Measurements from ENCODE around the gene TRAPPC14. TPM values are rescaled to one million over a fixed set of nuclear protein-coding genes. Genes with fewer than 3 reads are reported as not detected.

Gene TRAPPC14
- total RNA-seq, 2 donors from 2014 or later = 24.7 to 30.0 TPM

DNA sequence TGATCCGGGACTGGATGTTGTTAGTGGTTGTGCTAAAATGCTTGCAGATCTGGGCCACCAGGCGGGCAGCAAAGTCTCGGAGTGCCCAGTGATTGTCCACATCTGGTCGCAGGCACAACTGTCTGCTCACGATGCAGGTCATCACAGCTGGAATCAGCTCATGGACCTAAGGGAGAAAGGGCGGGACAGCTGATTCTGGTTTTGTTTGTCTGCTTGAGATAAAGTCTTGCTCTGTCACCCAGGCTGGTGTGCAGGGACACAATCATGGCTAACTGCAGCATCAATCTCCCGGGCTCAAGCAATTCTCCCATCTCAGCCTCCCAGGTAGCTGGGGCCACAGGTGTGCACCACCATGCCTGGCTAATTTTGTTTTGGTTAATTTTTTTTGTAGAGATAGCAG, 47.4 kb downstream of the TRAPPC14 start:
- Histone ChIP-seq H3K27me3 (ENCODE audit: control insufficient read depth, insufficient read depth, low read length, poor library complexity, severe bottlenecking) (no peaks in the 10 kb centered on the region), H3K9ac (ENCODE audit: extremely low read depth, low read length, poor library complexity, severe bottlenecking) (no peak overlapping the region), H3K27ac (ENCODE audit: low read depth, low read length) (no peak overlapping the region), H3K4me3 (ENCODE audit: low read length) (no peak overlapping the region), H3K9me3 (ENCODE audit: control insufficient read depth, low read length) (no peaks in the 10 kb centered on the region), H3K36me3 (ENCODE audit: control insufficient read depth, insufficient read depth, low read length) (peaks cover 61% of the 10 kb centered on the region), H3K4me1 (ENCODE audit: control insufficient read depth, insufficient read depth, low read length) (no peaks in the 10 kb centered on the region)
- no peaks in the 10 kb centered on the region for H3K4me1 Mint-ChIP-seq
- H3K27me3 Mint-ChIP-seq (ENCODE audit: insufficient read depth) = no peaks in the 10 kb centered on the region
- DNase-seq = no peak
- 96 to 100% methylated on average over 3 to 7 of the region's 7 CpGs for WGBS, 2 experiments (ENCODE audit: insufficient coverage in 1 of 2, insufficient read length in 1 of 2)
- no peak overlapping the region for H3K4me3 Mint-ChIP-seq
- no peaks in the 10 kb centered on the region for H3K9me3 Mint-ChIP-seq
- TF ChIP-seq, protein P1, sequence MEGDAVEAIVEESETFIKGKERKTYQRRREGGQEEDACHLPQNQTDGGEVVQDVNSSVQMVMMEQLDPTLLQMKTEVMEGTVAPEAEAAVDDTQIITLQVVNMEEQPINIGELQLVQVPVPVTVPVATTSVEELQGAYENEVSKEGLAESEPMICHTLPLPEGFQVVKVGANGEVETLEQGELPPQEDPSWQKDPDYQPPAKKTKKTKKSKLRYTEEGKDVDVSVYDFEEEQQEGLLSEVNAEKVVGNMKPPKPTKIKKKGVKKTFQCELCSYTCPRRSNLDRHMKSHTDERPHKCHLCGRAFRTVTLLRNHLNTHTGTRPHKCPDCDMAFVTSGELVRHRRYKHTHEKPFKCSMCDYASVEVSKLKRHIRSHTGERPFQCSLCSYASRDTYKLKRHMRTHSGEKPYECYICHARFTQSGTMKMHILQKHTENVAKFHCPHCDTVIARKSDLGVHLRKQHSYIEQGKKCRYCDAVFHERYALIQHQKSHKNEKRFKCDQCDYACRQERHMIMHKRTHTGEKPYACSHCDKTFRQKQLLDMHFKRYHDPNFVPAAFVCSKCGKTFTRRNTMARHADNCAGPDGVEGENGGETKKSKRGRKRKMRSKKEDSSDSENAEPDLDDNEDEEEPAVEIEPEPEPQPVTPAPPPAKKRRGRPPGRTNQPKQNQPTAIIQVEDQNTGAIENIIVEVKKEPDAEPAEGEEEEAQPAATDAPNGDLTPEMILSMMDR (conservative IDR thresholded peaks at IDR 0.05) = no peak
- no peak overlapping the region for H3K27ac Mint-ChIP-seq
- H3K36me3 Mint-ChIP-seq (ENCODE audit: low read depth) = peaks cover 78% of the 10 kb centered on the region

DNA sequence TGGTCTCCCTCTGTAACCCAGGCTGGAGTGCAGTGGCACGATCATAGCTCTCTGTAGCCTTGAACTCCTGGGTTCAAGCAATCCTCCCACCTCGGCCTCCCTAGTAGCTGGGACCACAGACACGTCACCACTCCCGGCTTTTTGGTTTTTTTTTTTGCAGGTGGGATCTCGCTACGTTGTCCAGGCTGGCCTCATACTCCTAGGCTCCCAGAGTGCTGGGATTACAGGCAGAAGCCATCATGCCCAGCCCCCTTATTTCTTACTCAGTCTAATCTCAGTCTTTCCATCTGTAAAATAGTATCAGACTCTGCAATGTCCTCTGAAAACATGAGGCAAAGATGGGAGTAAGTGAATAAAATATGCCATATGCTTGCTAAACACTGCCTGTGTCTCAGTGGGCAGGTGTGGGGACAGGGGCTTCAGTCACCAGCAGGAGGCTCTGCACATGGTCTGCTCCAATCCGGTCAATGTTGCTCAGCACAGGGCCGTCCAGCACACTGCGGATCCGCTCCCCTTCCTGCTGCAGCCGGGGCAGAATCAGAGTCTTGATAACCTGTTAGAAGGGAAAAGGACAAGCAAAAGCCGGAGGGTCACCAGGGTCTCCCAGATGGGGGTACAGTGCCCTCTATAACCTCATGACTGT, 48.9 kb downstream of the TRAPPC14 start:
- no peak overlapping the region for H3K9ac ChIP-seq (ENCODE audit: extremely low read depth, low read length, poor library complexity, severe bottlenecking)
- TF ChIP-seq, protein P1 (conservative IDR thresholded peaks at IDR 0.05) = peak; percentile 54
- no peaks in the 10 kb centered on the region for H3K4me1 ChIP-seq (ENCODE audit: control insufficient read depth, insufficient read depth, low read length)
- Mint-ChIP-seq H3K27me3 (ENCODE audit: insufficient read depth) (no peaks in the 10 kb centered on the region), H3K27ac (no peak overlapping the region), H3K36me3 (ENCODE audit: low read depth) (peaks cover 80% of the 10 kb centered on the region), H3K9me3 (no peaks in the 10 kb centered on the region), H3K4me3 (no peak overlapping the region), H3K4me1 (no peaks in the 10 kb centered on the region)
- no peak overlapping the region for H3K27ac ChIP-seq (ENCODE audit: low read depth, low read length)
- H3K9me3 ChIP-seq (ENCODE audit: control insufficient read depth, low read length) = no peaks in the 10 kb centered on the region
- no peak for DNase-seq
- peaks cover 65% of the 10 kb centered on the region for H3K36me3 ChIP-seq (ENCODE audit: control insufficient read depth, insufficient read depth, low read length)
- H3K4me3 ChIP-seq (ENCODE audit: low read length) = no peak overlapping the region
- H3K27me3 ChIP-seq (ENCODE audit: control insufficient read depth, insufficient read depth, low read length, poor library complexity, severe bottlenecking) = no peaks in the 10 kb centered on the region
- WGBS, 2 experiments (ENCODE audit: insufficient coverage in 1 of 2, insufficient read length in 1 of 2) = 83 to 87% methylated on average over 7 to 12 of the region's 12 CpGs

DNA sequence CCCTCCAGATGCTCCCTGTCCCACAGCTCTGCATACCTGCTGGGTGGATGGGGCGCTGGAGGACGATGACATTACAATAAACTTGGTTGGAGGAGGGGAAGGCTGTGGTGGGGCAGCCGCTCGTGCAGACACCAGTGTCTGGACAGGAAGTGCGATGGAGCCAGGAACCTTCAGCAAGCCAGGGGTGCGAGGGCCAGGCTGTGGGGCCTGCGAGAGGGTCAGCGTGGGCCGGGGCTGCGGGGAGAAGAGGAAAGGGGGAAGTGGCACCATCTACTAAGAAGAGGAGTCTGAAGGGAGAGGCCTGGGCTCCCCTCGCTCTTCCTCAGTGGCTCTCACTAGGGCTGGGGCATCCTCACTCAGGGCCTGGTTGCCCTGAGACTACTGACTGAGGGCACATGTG, 50.6 kb downstream of the TRAPPC14 start:
- no peak overlapping the region for H3K9ac ChIP-seq (ENCODE audit: extremely low read depth, low read length, poor library complexity, severe bottlenecking)
- H3K4me3 ChIP-seq (ENCODE audit: low read length) = no peak overlapping the region
- H3K9me3 Mint-ChIP-seq = no peaks in the 10 kb centered on the region
- H3K27ac Mint-ChIP-seq = no peak overlapping the region
- no peak overlapping the region for H3K27ac ChIP-seq (ENCODE audit: low read depth, low read length)
- TF ChIP-seq, protein P1 (conservative IDR thresholded peaks at IDR 0.05) = no peak
- no peak overlapping the region for H3K4me3 Mint-ChIP-seq
- peaks cover 56% of the 10 kb centered on the region for H3K36me3 ChIP-seq (ENCODE audit: control insufficient read depth, insufficient read depth, low read length)
- no peaks in the 10 kb centered on the region for H3K4me1 ChIP-seq (ENCODE audit: control insufficient read depth, insufficient read depth, low read length)
- peaks cover 82% of the 10 kb centered on the region for H3K36me3 Mint-ChIP-seq (ENCODE audit: low read depth)
- no peaks in the 10 kb centered on the region for H3K27me3 ChIP-seq (ENCODE audit: control insufficient read depth, insufficient read depth, low read length, poor library complexity, severe bottlenecking)
- no peak for DNase-seq
- WGBS, 2 experiments (ENCODE audit: insufficient coverage in 1 of 2, insufficient read length in 1 of 2) = 98 to 100% methylated on average over 4 to 11 of the region's 11 CpGs
- H3K9me3 ChIP-seq (ENCODE audit: control insufficient read depth, low read length) = no peaks in the 10 kb centered on the region
- H3K4me1 Mint-ChIP-seq = no peaks in the 10 kb centered on the region
- no peaks in the 10 kb centered on the region for H3K27me3 Mint-ChIP-seq (ENCODE audit: insufficient read depth)

All from endodermal cell (in vitro differentiated cells).